Erythroblast (primary cell): ENCODE measurements around the gene ZNF302.
A peak's percentile ranks its signal among the peaks of the same experiment; 100 is the strongest.

Experiments
- GATA1 ChIP-seq: IDR thresholded peaks from 2 replicates; pipeline ENCODE4 v1.6.1; 2011; ENCODE audit warnings: low read depth, mild to moderate bottlenecking, control low read depth, low read length, moderate library complexity
- POLR2A ChIP-seq: IDR thresholded peaks from 2 replicates; pipeline ENCODE4 v1.6.1; 2011; ENCODE audit warnings: mild to moderate bottlenecking, low read length

- TF ChIP-seq GATA1 (no peak), POLR2A (peak; percentile 83)
These were observed at the start of gene ZNF302 for GRCh38 chr19:34677386-34678084.
